Bronchial epithelial cell (primary cell): ENCODE results near the gene GUCY1A2. TPM values are rescaled to one million over a fixed set of nuclear protein-coding genes. Genes with fewer than 3 reads are reported as not detected.

Source experiments
- DNase-seq: peaks from one replicate; pipeline ENCODE4 v3.0.0-alpha.2; 2010; ENCODE audit warnings: low read depth
- FAIRE-seq: peaks from 2 replicates; lab custom pipeline; 2011; peaks lifted over from hg19 to GRCh38; lab: Jason Lieb, UNC
- H3K27me3 ChIP-seq: 2 replicates; pipeline ENCODE4 v1.5.1; 2011; ENCODE audit warnings: low read length; ENCODE audit not compliant: control insufficient read depth, insufficient read depth
- H3K36me3 ChIP-seq: 2 replicates; pipeline ENCODE4 v1.5.1; 2011; ENCODE audit warnings: low read length; ENCODE audit not compliant: control insufficient read depth, insufficient read depth
- H3K4me3 ChIP-seq: 2 replicates; pipeline ENCODE4 v1.5.1; 2011; ENCODE audit warnings: mild to moderate bottlenecking, low read depth, low read length, control low read depth
- CTCF ChIP-seq: IDR thresholded peaks from 2 replicates; pipeline ENCODE4 v1.5.1; 2011; ENCODE audit warnings: mild to moderate bottlenecking, moderate library complexity, low read length, control low read depth, inconsistent platforms; ENCODE audit not compliant: insufficient read depth, severe bottlenecking
- total RNA-seq: library from RNA; depleted of rRNA; stranded (reverse); fragments of >200 nt; gene quantifications from 2 replicates; pipeline ENCODE4 v1.2.1, GENCODE V29; 2014

The GUCY1A2 gene
- total RNA-seq, 1 donor from 2014 or later: not detected

GRCh38 chr11:106679181-106679580 lies 339.1 kb downstream of the GUCY1A2 start:
- Histone ChIP-seq H3K27me3 (no peaks in the 10 kb centered on the region), H3K4me3 (no peak overlapping the region), H3K36me3 (no peaks in the 10 kb centered on the region)
- FAIRE-seq (no peak), DNase-seq (no peak)
- no peak for TF ChIP-seq CTCF

GRCh38 chr11:106670069-106670468 lies 348.2 kb downstream of the GUCY1A2 start:
- H3K4me3 ChIP-seq: no peak overlapping the region
- no peak for TF ChIP-seq CTCF
- no peak for FAIRE-seq
- DNase-seq: no peak
- H3K27me3 ChIP-seq: no peaks in the 10 kb centered on the region
- H3K36me3 ChIP-seq: no peaks in the 10 kb centered on the region

- FAIRE-seq: no peak
- TF ChIP-seq CTCF: no peak
Measured at GRCh38 chr11:106668147-106668546, 350.1 kb downstream of the GUCY1A2 start.

GRCh38 chr11:106656646-106657045 lies 361.6 kb downstream of the GUCY1A2 start:
- DNase-seq (peak; percentile 58), FAIRE-seq (no peak)
- TF ChIP-seq CTCF: no peak
- Histone ChIP-seq H3K36me3 (no peaks in the 10 kb centered on the region), H3K27me3 (no peaks in the 10 kb centered on the region), H3K4me3 (no peak overlapping the region)

More at GRCh38 chr11:106668147-106668546, 350.1 kb downstream of the GUCY1A2 start:
- peak; percentile 12 for DNase-seq
- Histone ChIP-seq H3K27me3 (no peaks in the 10 kb centered on the region), H3K36me3 (no peaks in the 10 kb centered on the region), H3K4me3 (no peak overlapping the region)

- Histone ChIP-seq H3K36me3 (no peaks in the 10 kb centered on the region), H3K27me3 (no peaks in the 10 kb centered on the region), H3K4me3 (no peak overlapping the region)
- FAIRE-seq: no peak
- no peak for TF ChIP-seq CTCF
- DNase-seq: peak; percentile 47
Measured at GRCh38 chr11:106644824-106645223, 373.5 kb downstream of the GUCY1A2 start.

GRCh38 chr11:106642331-106642730 lies 375.9 kb downstream of the GUCY1A2 start:
- no peak for TF ChIP-seq CTCF
- no peak for FAIRE-seq
- Histone ChIP-seq H3K36me3 (no peaks in the 10 kb centered on the region), H3K27me3 (no peaks in the 10 kb centered on the region), H3K4me3 (no peak overlapping the region)
- peak; percentile 26 for DNase-seq
